WTC11 (cell line): ENCODE measurements around the gene NFATC3.

Source experiments
- CTCF ChIP-seq: fragments of 200-600 bp; IDR thresholded peaks from 2 replicates; pipeline ENCODE4 v1.8.0; 2022; ENCODE audit warnings: antibody characterized with exemption
- MAX ChIP-seq: sonication (generic); formaldehyde crosslinking; IDR thresholded peaks from 2 replicates; pipeline ENCODE4 v1.8.0; 2022; ENCODE audit warnings: mild to moderate bottlenecking, missing genetic modification reagents
- MYBL2 ChIP-seq: sonication (generic); formaldehyde crosslinking; IDR thresholded peaks from 2 replicates; pipeline ENCODE4 v1.8.1; 2023; ENCODE audit warnings: mild to moderate bottlenecking, moderate library complexity, missing genetic modification reagents
- ZNF232 ChIP-seq: sonication (generic); formaldehyde crosslinking; IDR thresholded peaks from 2 replicates; pipeline ENCODE4 v1.8.0; 2022; ENCODE audit warnings: mild to moderate bottlenecking, missing genetic modification reagents

DNA sequence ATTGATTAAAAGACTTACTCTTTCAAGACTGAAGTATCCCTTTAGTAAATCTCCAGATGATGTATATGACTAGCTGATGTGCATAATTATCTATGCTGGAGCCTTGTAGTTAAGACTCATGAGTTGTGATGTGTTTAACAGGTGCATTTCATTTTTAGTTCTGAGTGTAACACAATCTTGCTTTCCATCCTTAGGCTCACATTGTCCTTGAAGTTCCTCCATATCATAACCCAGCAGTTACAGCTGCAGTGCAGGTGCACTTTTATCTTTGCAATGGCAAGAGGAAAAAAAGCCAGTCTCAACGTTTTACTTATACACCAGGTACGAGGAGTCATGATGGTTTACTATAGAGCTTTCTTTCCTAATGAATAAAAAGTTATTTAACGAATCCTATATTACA, 97.9 kb downstream of the NFATC3 start:
- no peak for TF ChIP-seq MAX (CRISPR knock-in tag)
- TF ChIP-seq CTCF: no peak
- no peak for TF ChIP-seq MYBL2 (CRISPR knock-in tag)
- TF ChIP-seq ZNF232: no peak
